B cell (primary cell): ENCODE measurements around the gene MNX1. TPM values are rescaled to one million over a fixed set of nuclear protein-coding genes. Genes with fewer than 3 reads are reported as not detected.

Experiments used
- ATAC-seq: fragments of 200-7000 bp; cut with Tn5 transposase; one replicate; pipeline ENCODE4 v1.10.0; 2021; ENCODE audit warnings: low read depth, mild to moderate bottlenecking, moderate number of reproducible peaks, moderate library complexity
- CTCF ChIA-PET: fragments of 350-600 bp; sonication (Branson Sonifier 250); formaldehyde crosslinking; loops from one replicate; lab custom pipeline; 2021; ENCODE audit warnings: antibody characterized with exemption, inconsistent platforms; lab: Charles Lee
- POLR2A ChIA-PET: fragments of 350-600 bp; sonication (Branson Sonifier 250); formaldehyde crosslinking; loops from one replicate; lab custom pipeline; 2021; ENCODE audit warnings: antibody characterized with exemption; lab: Charles Lee
- DNase-seq: peaks from one replicate; pipeline ENCODE4 v3.0.0; 2013
- H2AFZ ChIP-seq: 2 replicates; pipeline ENCODE4 v1.6.1; 2012; ENCODE audit warnings: mild to moderate bottlenecking, low read depth, low read length; ENCODE audit not compliant: insufficient read depth, poor library complexity, severe bottlenecking
- H3K27ac ChIP-seq, 2 donors: 1 replicate in 1 of 2; 2 replicates in 1 of 2; pipeline ENCODE4 v1.5.1; 2012 to 2013; ENCODE audit warnings: low read length in 2 of 2, mild to moderate bottlenecking in 2 of 2, moderate library complexity in 1 of 2
- H3K27me3 ChIP-seq, 4 experiments: fragments of 200-600 bp in 1 of 4; sonication (generic) in 1 of 4; replicated peaks in 1 of 4; 1 replicate in 2 of 4; 2 replicates in 2 of 4; pipeline versions ENCODE4 v1.6.1 to v1.7.0; 2013 to 2016; ENCODE audit warnings: low read length in 3 of 4, mild to moderate bottlenecking in 2 of 4, mixed read lengths in 1 of 4, moderate library complexity in 1 of 4; ENCODE audit not compliant: insufficient read depth in 4 of 4, control insufficient read depth in 3 of 4; ENCODE audit errors: control extremely low read depth in 1 of 4
- H3K36me3 ChIP-seq, 2 experiments: replicated peaks in 1 of 2; 1 replicate in 1 of 2; 2 replicates in 1 of 2; pipeline versions ENCODE4 v1.6.1 to v1.7.1; 2013; ENCODE audit warnings: low read length in 1 of 2; ENCODE audit not compliant: insufficient read depth in 2 of 2, control insufficient read depth in 1 of 2; ENCODE audit errors: control extremely low read depth in 1 of 2, extremely low read depth in 1 of 2
- H3K4me1 ChIP-seq, 2 donors: fragments of 200-600 bp in 1 of 2; sonication (generic) in 1 of 2; 1 replicate in 1 of 2; 2 replicates in 1 of 2; pipeline versions ENCODE4 v1.5.1 to v1.6.1; 2013 to 2017; ENCODE audit warnings: low read length in 2 of 2; ENCODE audit not compliant: control insufficient read depth in 2 of 2, insufficient read depth in 2 of 2
- H3K4me2 ChIP-seq: replicated peaks from 2 replicates; pipeline ENCODE3; 2012; ENCODE audit warnings: mild to moderate bottlenecking, low read depth, low read length; ENCODE audit not compliant: poor library complexity, severe bottlenecking
- H3K4me3 ChIP-seq, 5 experiments: fragments of 200-600 bp in 1 of 5; sonication (generic) in 1 of 5; 1 replicate in 3 of 5; 2 replicates in 2 of 5; pipeline versions ENCODE4 v1.5.1 to v1.7.0; 2011 to 2016; ENCODE audit warnings: low read length in 4 of 5, mild to moderate bottlenecking in 4 of 5, low read depth in 2 of 5, control low read depth in 1 of 5, moderate library complexity in 1 of 5; ENCODE audit not compliant: insufficient read depth in 1 of 5; ENCODE audit errors: control extremely low read depth in 1 of 5, extremely low read depth in 1 of 5
- H3K79me2 ChIP-seq: fragments of 200-600 bp; sonication (generic); one replicate; pipeline ENCODE4 v1.6.0; 2016; ENCODE audit warnings: low read length; ENCODE audit not compliant: control insufficient read depth, insufficient read depth
- H3K9ac ChIP-seq: fragments of 200-600 bp; sonication (generic); 2 replicates; pipeline ENCODE4 v1.6.1; 2017; ENCODE audit warnings: mild to moderate bottlenecking, low read length, moderate library complexity
- H3K9me3 ChIP-seq, 3 donors: one replicate each; pipeline versions ENCODE4 v1.6.1 to v1.7.1; 2013; ENCODE audit warnings: low read length in 2 of 3; ENCODE audit not compliant: control insufficient read depth in 2 of 3, insufficient read depth in 1 of 3; ENCODE audit errors: control extremely low read depth in 1 of 3
- H4K20me1 ChIP-seq: 2 replicates; pipeline ENCODE4 v1.6.0; 2012; ENCODE audit warnings: mild to moderate bottlenecking, low read length; ENCODE audit not compliant: insufficient read depth, control insufficient read depth, poor library complexity, severe bottlenecking
- H3K27ac Mint-ChIP-seq: one replicate; pipeline ENCODE4 v1.8.0; 2021; ENCODE audit warnings: mixed read lengths
- H3K27me3 Mint-ChIP-seq: one replicate; pipeline ENCODE4 v1.8.0; 2021; ENCODE audit warnings: mixed read lengths
- H3K4me1 Mint-ChIP-seq: one replicate; pipeline ENCODE4 v1.8.0; 2021; ENCODE audit warnings: mixed read lengths
- H3K4me3 Mint-ChIP-seq: one replicate; pipeline ENCODE4 v1.8.0; 2021; ENCODE audit warnings: mixed read lengths
- H3K9me3 Mint-ChIP-seq: one replicate; pipeline ENCODE4 v1.8.0; 2022; ENCODE audit warnings: mixed read lengths; ENCODE audit not compliant: insufficient read depth
- EZH2 ChIP-seq: IDR thresholded peaks from 2 replicates; pipeline ENCODE4 v1.6.1; 2012; ENCODE audit warnings: borderline replicate concordance, low read depth, mild to moderate bottlenecking, moderate library complexity, low read length; ENCODE audit not compliant: insufficient read depth, poor library complexity, severe bottlenecking
- WGBS: methylation state at CpG from one replicate; pipeline ENCODE4 v1.1.5; 2013; ENCODE audit warnings: missing lambda C conversion rate; ENCODE audit not compliant: insufficient coverage; 5-methylcytosine and 5-hydroxymethylcytosine counted together
- intact Hi-C: fragments of 100-400 bp; cut with micrococcal nuclease; formaldehyde crosslinking; loops from one replicate; pipeline ENCODE4 v1.10.0; 2022
- polyA plus RNA-seq: library from polyadenylated mRNA; depleted of rRNA; stranded (reverse); fragments of >200 nt; gene quantifications from 2 replicates; pipeline ENCODE4 v1.2.3, GENCODE V29; 2012
- total RNA-seq, 2 donors: library from RNA; stranded (reverse); fragments of 120-200 nt in 1 of 2; gene quantifications; 1 replicate in 1 of 2; 2 replicates in 1 of 2; pipeline versions ENCODE4 v1.2.3 to v1.2.4, GENCODE V29; 2013 to 2022
- TF ChIP-seq, protein P1 (sequence below): fragments of 200-600 bp; IDR thresholded peaks from one replicate; pipeline ENCODE4 v1.8.0; 2022; ENCODE audit warnings: antibody characterized with exemption, mild to moderate bottlenecking

The MNX1 gene
- total and polyA plus RNA-seq, 2 donors (not counting 1 experiment from before 2014, with no cell fraction given), result not detected

- intact Hi-C loops, result no loop called here
- Histone ChIP-seq H2AFZ (no peak overlapping the region), H3K9me3 (peaks cover 2 to 18% (median 13%) of the 10 kb centered on the region in 3 donors), H3K4me3 (no peak overlapping the region), H3K9ac (no peak overlapping the region), H3K27me3 (no peaks in the 10 kb centered on the region), H3K4me1 (no peaks in the 10 kb centered on the region), H3K79me2 (no peaks in the 10 kb centered on the region), H4K20me1 (no peaks in the 10 kb centered on the region), H3K36me3 (peaks cover 0 to 2% of the 10 kb centered on the region in 2 experiments), H3K27ac (no peak overlapping the region), H3K4me2 (no peak overlapping the region)
- Mint-ChIP-seq H3K4me1 (no peaks in the 10 kb centered on the region), H3K27ac (no peak overlapping the region), H3K27me3 (no peaks in the 10 kb centered on the region), H3K4me3 (no peak overlapping the region), H3K9me3 (no peaks in the 10 kb centered on the region)
- TF ChIP-seq EZH2, result no peak
- TF ChIP-seq, protein P1, sequence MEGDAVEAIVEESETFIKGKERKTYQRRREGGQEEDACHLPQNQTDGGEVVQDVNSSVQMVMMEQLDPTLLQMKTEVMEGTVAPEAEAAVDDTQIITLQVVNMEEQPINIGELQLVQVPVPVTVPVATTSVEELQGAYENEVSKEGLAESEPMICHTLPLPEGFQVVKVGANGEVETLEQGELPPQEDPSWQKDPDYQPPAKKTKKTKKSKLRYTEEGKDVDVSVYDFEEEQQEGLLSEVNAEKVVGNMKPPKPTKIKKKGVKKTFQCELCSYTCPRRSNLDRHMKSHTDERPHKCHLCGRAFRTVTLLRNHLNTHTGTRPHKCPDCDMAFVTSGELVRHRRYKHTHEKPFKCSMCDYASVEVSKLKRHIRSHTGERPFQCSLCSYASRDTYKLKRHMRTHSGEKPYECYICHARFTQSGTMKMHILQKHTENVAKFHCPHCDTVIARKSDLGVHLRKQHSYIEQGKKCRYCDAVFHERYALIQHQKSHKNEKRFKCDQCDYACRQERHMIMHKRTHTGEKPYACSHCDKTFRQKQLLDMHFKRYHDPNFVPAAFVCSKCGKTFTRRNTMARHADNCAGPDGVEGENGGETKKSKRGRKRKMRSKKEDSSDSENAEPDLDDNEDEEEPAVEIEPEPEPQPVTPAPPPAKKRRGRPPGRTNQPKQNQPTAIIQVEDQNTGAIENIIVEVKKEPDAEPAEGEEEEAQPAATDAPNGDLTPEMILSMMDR, result no peak
- WGBS, result 100% methylated on average over 1 of the region's 1 CpG
- DNase-seq (no peak), ATAC-seq (no peak)
- ChIA-PET POLR2A (no interaction called here), CTCF (interaction anchor here (1.1 kb wide), 1 partner anchor 21 kb away, joined by 3 read pairs; no protein-coding TSS in a partner anchor)
These were observed 31.4 kb downstream of the MNX1 start for GRCh38 chr7:156979007-156979606.

DNA sequence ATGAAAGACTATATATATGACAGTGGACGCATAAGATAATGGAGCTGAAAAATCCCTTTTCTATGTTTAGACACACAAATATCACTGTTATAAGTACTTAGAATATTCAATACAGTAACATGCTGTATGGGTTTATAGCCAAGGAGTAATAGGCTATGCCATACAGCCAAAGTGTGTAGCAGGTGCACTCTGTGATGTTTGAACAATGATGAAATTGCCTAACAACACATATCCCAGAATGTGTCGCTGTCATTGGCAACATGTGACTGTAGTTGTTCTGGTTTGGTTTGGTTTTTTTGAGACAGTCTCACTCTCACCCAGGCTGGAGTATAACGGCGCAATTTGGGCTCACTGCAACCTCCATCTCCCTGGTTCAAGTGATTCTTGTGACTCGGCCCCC lies 34.8 kb downstream of the MNX1 start:
- Histone ChIP-seq H3K4me2 (no peak overlapping the region), H2AFZ (no peak overlapping the region), H4K20me1 (no peaks in the 10 kb centered on the region), H3K27ac (no peak overlapping the region), H3K36me3 (peaks cover 2 to 6% of the 10 kb centered on the region in 2 experiments), H3K4me3 (no peak overlapping the region), H3K9ac (no peak overlapping the region), H3K79me2 (no peaks in the 10 kb centered on the region), H3K9me3 (peaks cover 2 to 13% (median 13%) of the 10 kb centered on the region in 3 donors), H3K4me1 (no peaks in the 10 kb centered on the region), H3K27me3 (no peaks in the 10 kb centered on the region)
- Mint-ChIP-seq H3K27me3 (no peaks in the 10 kb centered on the region), H3K4me3 (no peak overlapping the region), H3K4me1 (no peaks in the 10 kb centered on the region), H3K9me3 (no peaks in the 10 kb centered on the region), H3K27ac (no peak overlapping the region)
- no peak for ATAC-seq
- ChIA-PET CTCF (no interaction called here), POLR2A (no interaction called here)
- no peak for DNase-seq
- intact Hi-C loops, result no loop called here
- TF ChIP-seq, protein P1, result no peak
- no peak for TF ChIP-seq EZH2
- WGBS, result no CpG with 5 or more reads among the region's 5 CpGs
